ENCODE measurements around the gene CACNA2D3.

GRCh38 chr3:54835701-54836100, 713.3 kb downstream of the CACNA2D3 start:
- TF ChIP-seq GATA2 (IDR thresholded peaks at IDR 0.05; ENCODE audit: low read depth, low read length) (no peak), GATA3 (IDR thresholded peaks at IDR 0.05; ENCODE audit: low read depth, low read length) (no peak)
